ENCODE measurements around the gene NUP210L.
"Not testable (repeated sequence)": the region's sequence is repeated elsewhere in the genome, so short reads cannot be mapped to it uniquely, and the experiment has no call there.

The NUP210L gene

GRCh38 chr1:154062309-154062708, 92.6 kb downstream of the NUP210L start:
- TF ChIP-seq CTCF (IDR thresholded peaks at IDR 0.05; ENCODE audit: extremely low read depth, missing control alignments) = no peak
- no peak for DNase-seq (ENCODE audit: low spot score)

GRCh38 chr1:154047436-154047835, 107.4 kb downstream of the NUP210L start:
- not testable (repeated sequence) for DNase-seq (ENCODE audit: low spot score)

- DNase-seq (ENCODE audit: low spot score) = not testable (repeated sequence)
These were observed 121.2 kb downstream of the NUP210L start for GRCh38 chr1:154033697-154034096.

- TF ChIP-seq CTCF (IDR thresholded peaks at IDR 0.05; ENCODE audit: extremely low read depth, missing control alignments) = no peak
- no peak for DNase-seq (ENCODE audit: low spot score)
These were observed 134.9 kb downstream of the NUP210L start for GRCh38 chr1:154019940-154020339.

GRCh38 chr1:154019269-154019668, 135.6 kb downstream of the NUP210L start:
- DNase-seq (ENCODE audit: low spot score) = no peak
- no peak for TF ChIP-seq CTCF (IDR thresholded peaks at IDR 0.05; ENCODE audit: extremely low read depth, missing control alignments)

- no peak for DNase-seq (ENCODE audit: low spot score)
- no peak for TF ChIP-seq CTCF (IDR thresholded peaks at IDR 0.05; ENCODE audit: extremely low read depth, missing control alignments)
These were observed 140.5 kb downstream of the NUP210L start for GRCh38 chr1:154014154-154014907.

- DNase-seq (ENCODE audit: low spot score) = not testable (repeated sequence)
These were observed 142.3 kb downstream of the NUP210L start for GRCh38 chr1:154012543-154012942.

GRCh38 chr1:154012129-154012528, 142.7 kb downstream of the NUP210L start:
- TF ChIP-seq CTCF (IDR thresholded peaks at IDR 0.05; ENCODE audit: extremely low read depth, missing control alignments) = no peak
- no peak for DNase-seq (ENCODE audit: low spot score)

- TF ChIP-seq CTCF (IDR thresholded peaks at IDR 0.05; ENCODE audit: extremely low read depth, missing control alignments) = no peak
- no peak for DNase-seq (ENCODE audit: low spot score)
These were observed 148.7 kb downstream of the NUP210L start for GRCh38 chr1:154006136-154006535.

Measured in GM20000 (cell line).